ENCODE data around the gene NHEJ1.
A peak's percentile ranks its signal among the peaks of the same experiment; 100 is the strongest.

The NHEJ1 gene

GRCh38 chr2:219057709-219058540, 102.7 kb downstream of the NHEJ1 start:
- peak; percentile 54 for DNase-seq (ENCODE audit: low read depth)

- DNase-seq (ENCODE audit: low read depth), result no peak
These were observed 103.5 kb downstream of the NHEJ1 start for GRCh38 chr2:219056896-219057708.

- DNase-seq (ENCODE audit: low read depth), result no peak
These were observed 104.3 kb downstream of the NHEJ1 start for GRCh38 chr2:219056176-219056895.

GRCh38 chr2:219054956-219055903, 105.4 kb downstream of the NHEJ1 start:
- no peak for DNase-seq (ENCODE audit: low read depth)

GRCh38 chr2:219049282-219049681, 111.3 kb downstream of the NHEJ1 start:
- no peak for DNase-seq (ENCODE audit: low read depth)

GRCh38 chr2:219045937-219046550, 114.6 kb downstream of the NHEJ1 start:
- DNase-seq (ENCODE audit: low read depth), result no peak

- no peak for DNase-seq (ENCODE audit: low read depth)
These were observed 117.9 kb downstream of the NHEJ1 start for GRCh38 chr2:219042750-219043149.

- DNase-seq (ENCODE audit: low read depth), result no peak
These were observed 118.5 kb downstream of the NHEJ1 start for GRCh38 chr2:219042157-219042556.

- DNase-seq (ENCODE audit: low read depth), result no peak
These were observed 119.4 kb downstream of the NHEJ1 start, which contains the start of gene CFAP65 for GRCh38 chr2:219041252-219041651. CFAP65 (minus strand) TSS chr2:219041516; CDS start chr2:219039048, 2,468 bp downstream.

- no peak for DNase-seq (ENCODE audit: low read depth)
These were observed 122.0 kb downstream of the NHEJ1 start for GRCh38 chr2:219038600-219038999.

- no peak for DNase-seq (ENCODE audit: low read depth)
These were observed 122.7 kb downstream of the NHEJ1 start for GRCh38 chr2:219037783-219038499.

GRCh38 chr2:219035942-219036341, 124.7 kb downstream of the NHEJ1 start:
- DNase-seq (ENCODE audit: low read depth), result no peak

GRCh38 chr2:219034823-219035222, 125.8 kb downstream of the NHEJ1 start:
- DNase-seq (ENCODE audit: low read depth), result no peak

GRCh38 chr2:219032051-219032745, 128.4 kb downstream of the NHEJ1 start:
- no peak for DNase-seq (ENCODE audit: low read depth)

GRCh38 chr2:219031005-219031738, 129.4 kb downstream of the NHEJ1 start:
- DNase-seq (ENCODE audit: low read depth), result no peak

GRCh38 chr2:219030177-219030940, 130.3 kb downstream of the NHEJ1 start:
- no peak for DNase-seq (ENCODE audit: low read depth)

GRCh38 chr2:219029829-219030165, 130.8 kb downstream of the NHEJ1 start:
- peak; percentile 55 for DNase-seq (ENCODE audit: low read depth)
